WTC11 (cell line): Measurements from ENCODE around the gene LRIG1. TPM values are rescaled to one million over a fixed set of nuclear protein-coding genes. Genes with fewer than 3 reads are reported as not detected.

ENCODE experiments used
- ATAC-seq: fragments of 200-7000 bp; cut with Tn5 transposase; 2 replicates; pipeline ENCODE4 v1.10.0; 2021; ENCODE audit warnings: mild to moderate bottlenecking, moderate library complexity
- CTCF ChIA-PET: fragments of 300-600 bp; sonication (Branson Sonifier 250); formaldehyde crosslinking; loops from one replicate; lab custom pipeline; 2021; ENCODE audit warnings: antibody characterized with exemption; lab: Charles Lee
- POLR2A ChIA-PET: fragments of 350-600 bp; sonication (Branson Sonifier 250); formaldehyde crosslinking; loops from one replicate; lab custom pipeline; 2021; ENCODE audit warnings: antibody characterized with exemption; lab: Charles Lee
- DNase-seq: peaks from one replicate; pipeline ENCODE4 v3.0.0; 2021; ENCODE audit warnings: low spot score
- H3K27ac Mint-ChIP-seq: 2 replicates; pipeline ENCODE4 v1.8.0; 2021; ENCODE audit warnings: mixed read lengths
- H3K27me3 Mint-ChIP-seq: 2 replicates; pipeline ENCODE4 v1.8.0; 2021; ENCODE audit warnings: low read depth, mild to moderate bottlenecking, moderate library complexity, mixed read lengths
- H3K36me3 Mint-ChIP-seq: 2 replicates; pipeline ENCODE4 v1.8.0; 2021; ENCODE audit warnings: mixed read lengths
- H3K4me1 Mint-ChIP-seq: 2 replicates; pipeline ENCODE4 v1.8.0; 2022; ENCODE audit warnings: mixed read lengths
- H3K4me3 Mint-ChIP-seq: 2 replicates; pipeline ENCODE4 v1.8.0; 2021; ENCODE audit warnings: mild to moderate bottlenecking, moderate library complexity, mixed read lengths
- H3K9me3 Mint-ChIP-seq: 2 replicates; pipeline ENCODE4 v1.8.0; 2021; ENCODE audit warnings: mixed read lengths
- CREM ChIP-seq: sonication (generic); formaldehyde crosslinking; IDR thresholded peaks from 2 replicates; pipeline ENCODE4 v1.8.1; 2022; ENCODE audit warnings: mild to moderate bottlenecking, missing genetic modification reagents, moderate library complexity
- CTCF ChIP-seq: fragments of 200-600 bp; IDR thresholded peaks from 2 replicates; pipeline ENCODE4 v1.8.0; 2022; ENCODE audit warnings: antibody characterized with exemption
- ETV6 ChIP-seq: sonication (generic); formaldehyde crosslinking; IDR thresholded peaks from 2 replicates; pipeline ENCODE4 v1.8.1; 2022; ENCODE audit warnings: mild to moderate bottlenecking, missing genetic modification reagents
- FOXJ3 ChIP-seq: sonication (generic); formaldehyde crosslinking; IDR thresholded peaks from 2 replicates; pipeline ENCODE4 v1.9.0; 2021; ENCODE audit warnings: missing genetic modification reagents, mild to moderate bottlenecking, borderline replicate concordance
- JAZF1 ChIP-seq: fragments of 250-450 bp; sonication (Bioruptor Pico); IDR thresholded peaks from 2 replicates; pipeline ENCODE4 v1.9.0; 2021; ENCODE audit warnings: moderate library complexity, mild to moderate bottlenecking, inconsistent platforms
- MYBL2 ChIP-seq: sonication (generic); formaldehyde crosslinking; IDR thresholded peaks from 2 replicates; pipeline ENCODE4 v1.8.1; 2023; ENCODE audit warnings: mild to moderate bottlenecking, moderate library complexity, missing genetic modification reagents
- PRRX2 ChIP-seq: fragments of 250-450 bp; sonication (Bioruptor Pico); IDR thresholded peaks from 2 replicates; pipeline ENCODE4 v1.8.0; 2021; ENCODE audit warnings: mild to moderate bottlenecking
- SMAD4 ChIP-seq: sonication (generic); formaldehyde crosslinking; IDR thresholded peaks from 2 replicates; pipeline ENCODE4 v1.8.0; 2022; ENCODE audit warnings: mild to moderate bottlenecking, missing genetic modification reagents
- TEAD4 ChIP-seq: sonication (generic); formaldehyde crosslinking; IDR thresholded peaks from 2 replicates; pipeline ENCODE4 v1.8.0; 2022; ENCODE audit warnings: mild to moderate bottlenecking, missing genetic modification reagents
- ZMAT4 ChIP-seq: fragments of 250-450 bp; sonication (Bioruptor Pico); IDR thresholded peaks from 2 replicates; pipeline ENCODE4 v1.9.0; 2021; ENCODE audit warnings: mild to moderate bottlenecking
- ZNF423 ChIP-seq: fragments of 250-450 bp; sonication (Bioruptor Pico); IDR thresholded peaks from 2 replicates; pipeline ENCODE4 v2.1.2; 2022; ENCODE audit warnings: mild to moderate bottlenecking, moderate library complexity
- total RNA-seq: library from RNA; stranded (reverse); gene quantifications from 3 replicates; pipeline ENCODE4 v1.2.3, GENCODE V29; 2021
- TF ChIP-seq, protein P1 (sequence below): sonication (generic); formaldehyde crosslinking; IDR thresholded peaks from 2 replicates; pipeline ENCODE4 v1.8.1; 2023; ENCODE audit warnings: mild to moderate bottlenecking, missing genetic modification reagents
- TF ChIP-seq, protein P2 (sequence below): sonication (generic); formaldehyde crosslinking; IDR thresholded peaks from 2 replicates; pipeline ENCODE4 v1.8.1; 2023; ENCODE audit warnings: mild to moderate bottlenecking, missing genetic modification reagents, borderline replicate concordance
- TF ChIP-seq, protein P3 (sequence below): sonication (generic); formaldehyde crosslinking; IDR thresholded peaks from 2 replicates; pipeline ENCODE4 v1.8.0; 2022; ENCODE audit warnings: mild to moderate bottlenecking, missing genetic modification reagents

The LRIG1 gene
- total RNA-seq, 1 experiment from 2014 or later: 105 TPM

DNA sequence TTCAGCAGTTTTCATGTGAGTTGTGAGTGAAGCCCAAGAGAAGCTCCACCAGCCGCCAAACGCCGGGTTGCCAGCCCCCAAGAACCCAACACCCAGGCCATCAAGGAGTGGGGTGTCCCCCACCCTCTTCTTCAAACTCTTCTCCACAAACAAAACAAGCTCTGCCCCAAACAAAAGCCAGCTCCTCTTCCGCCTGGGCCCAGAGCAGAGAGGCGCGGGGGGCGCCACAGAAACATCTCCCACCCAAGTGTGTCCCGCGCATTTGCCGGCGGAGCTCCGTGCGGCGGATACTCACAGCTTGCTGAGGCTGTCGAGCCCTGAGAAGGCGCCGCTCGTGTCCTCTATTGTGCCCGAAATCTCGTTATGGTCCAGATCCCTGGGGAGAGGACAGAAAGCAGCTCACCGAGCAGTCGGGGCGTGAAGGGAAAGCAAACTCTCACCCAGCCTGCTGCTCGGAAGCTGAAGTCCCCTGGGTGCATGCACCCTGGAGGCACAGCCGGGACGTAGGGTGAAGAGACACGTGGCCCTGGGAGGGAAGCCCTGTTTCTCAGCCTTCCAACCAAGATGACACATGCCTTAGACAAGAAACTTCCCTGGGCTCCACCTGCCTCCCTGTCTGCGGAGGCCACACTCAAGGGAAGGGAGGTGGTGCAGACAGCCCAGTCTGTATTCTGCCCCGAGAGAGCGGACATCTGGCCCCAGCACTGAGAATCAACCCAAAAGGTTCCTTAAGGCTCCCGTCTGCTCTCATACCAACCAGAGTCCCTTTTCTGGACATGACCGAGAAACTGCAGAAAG lies 95.7 kb downstream of the LRIG1 start:
- DNase-seq: no peak
- ChIA-PET POLR2A (no interaction called here), CTCF (interaction anchor here (1.3 to 4.6 kb wide), 2 partner anchors 27 to 49 kb away, joined by 3 to 16 read pairs; no protein-coding TSS in a partner anchor)
- H3K36me3 Mint-ChIP-seq: peaks cover 75% of the 10 kb centered on the region
- TF ChIP-seq, protein P1, sequence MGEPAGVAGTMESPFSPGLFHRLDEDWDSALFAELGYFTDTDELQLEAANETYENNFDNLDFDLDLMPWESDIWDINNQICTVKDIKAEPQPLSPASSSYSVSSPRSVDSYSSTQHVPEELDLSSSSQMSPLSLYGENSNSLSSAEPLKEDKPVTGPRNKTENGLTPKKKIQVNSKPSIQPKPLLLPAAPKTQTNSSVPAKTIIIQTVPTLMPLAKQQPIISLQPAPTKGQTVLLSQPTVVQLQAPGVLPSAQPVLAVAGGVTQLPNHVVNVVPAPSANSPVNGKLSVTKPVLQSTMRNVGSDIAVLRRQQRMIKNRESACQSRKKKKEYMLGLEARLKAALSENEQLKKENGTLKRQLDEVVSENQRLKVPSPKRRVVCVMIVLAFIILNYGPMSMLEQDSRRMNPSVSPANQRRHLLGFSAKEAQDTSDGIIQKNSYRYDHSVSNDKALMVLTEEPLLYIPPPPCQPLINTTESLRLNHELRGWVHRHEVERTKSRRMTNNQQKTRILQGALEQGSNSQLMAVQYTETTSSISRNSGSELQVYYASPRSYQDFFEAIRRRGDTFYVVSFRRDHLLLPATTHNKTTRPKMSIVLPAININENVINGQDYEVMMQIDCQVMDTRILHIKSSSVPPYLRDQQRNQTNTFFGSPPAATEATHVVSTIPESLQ (CRISPR knock-in tag): no peak
- no peak for TF ChIP-seq ETV6 (CRISPR knock-in tag)
- TF ChIP-seq CTCF: 0 out of 2 replicates have a peak, but pooled peaks have one; percentile 24
- no peak overlapping the region for H3K4me3 Mint-ChIP-seq
- no peak for ATAC-seq
- peaks cover 51% of the 10 kb centered on the region for H3K4me1 Mint-ChIP-seq
- no peaks in the 10 kb centered on the region for H3K9me3 Mint-ChIP-seq
- H3K27me3 Mint-ChIP-seq: no peaks in the 10 kb centered on the region
- peak overlapping the region; percentile 65; the same call in 1 of the 2 replicates for H3K27ac Mint-ChIP-seq

- no peak for ATAC-seq
- Mint-ChIP-seq H3K9me3 (no peaks in the 10 kb centered on the region), H3K27ac (0 out of 2 replicates have a peak overlapping the region, but pooled peaks have one; percentile 65), H3K36me3 (peaks cover 74% of the 10 kb centered on the region), H3K4me1 (peaks cover 43% of the 10 kb centered on the region), H3K27me3 (no peaks in the 10 kb centered on the region), H3K4me3 (no peak overlapping the region)
- ChIA-PET CTCF (interaction anchor here (1.3 to 4.6 kb wide), 2 partner anchors 26 to 50 kb away, joined by 3 to 16 read pairs; no protein-coding TSS in a partner anchor), POLR2A (no interaction called here)
- TF ChIP-seq ZNF423 (CRISPR knock-in tag) (no peak), CREM (CRISPR knock-in tag) (no peak), PRRX2 (CRISPR knock-in tag) (no peak), ZMAT4 (no peak), TEAD4 (CRISPR knock-in tag) (no peak), SMAD4 (CRISPR knock-in tag) (no peak), JAZF1 (no peak), FOXJ3 (CRISPR knock-in tag) (no peak), MYBL2 (CRISPR knock-in tag) (no peak)
- TF ChIP-seq, protein P2, sequence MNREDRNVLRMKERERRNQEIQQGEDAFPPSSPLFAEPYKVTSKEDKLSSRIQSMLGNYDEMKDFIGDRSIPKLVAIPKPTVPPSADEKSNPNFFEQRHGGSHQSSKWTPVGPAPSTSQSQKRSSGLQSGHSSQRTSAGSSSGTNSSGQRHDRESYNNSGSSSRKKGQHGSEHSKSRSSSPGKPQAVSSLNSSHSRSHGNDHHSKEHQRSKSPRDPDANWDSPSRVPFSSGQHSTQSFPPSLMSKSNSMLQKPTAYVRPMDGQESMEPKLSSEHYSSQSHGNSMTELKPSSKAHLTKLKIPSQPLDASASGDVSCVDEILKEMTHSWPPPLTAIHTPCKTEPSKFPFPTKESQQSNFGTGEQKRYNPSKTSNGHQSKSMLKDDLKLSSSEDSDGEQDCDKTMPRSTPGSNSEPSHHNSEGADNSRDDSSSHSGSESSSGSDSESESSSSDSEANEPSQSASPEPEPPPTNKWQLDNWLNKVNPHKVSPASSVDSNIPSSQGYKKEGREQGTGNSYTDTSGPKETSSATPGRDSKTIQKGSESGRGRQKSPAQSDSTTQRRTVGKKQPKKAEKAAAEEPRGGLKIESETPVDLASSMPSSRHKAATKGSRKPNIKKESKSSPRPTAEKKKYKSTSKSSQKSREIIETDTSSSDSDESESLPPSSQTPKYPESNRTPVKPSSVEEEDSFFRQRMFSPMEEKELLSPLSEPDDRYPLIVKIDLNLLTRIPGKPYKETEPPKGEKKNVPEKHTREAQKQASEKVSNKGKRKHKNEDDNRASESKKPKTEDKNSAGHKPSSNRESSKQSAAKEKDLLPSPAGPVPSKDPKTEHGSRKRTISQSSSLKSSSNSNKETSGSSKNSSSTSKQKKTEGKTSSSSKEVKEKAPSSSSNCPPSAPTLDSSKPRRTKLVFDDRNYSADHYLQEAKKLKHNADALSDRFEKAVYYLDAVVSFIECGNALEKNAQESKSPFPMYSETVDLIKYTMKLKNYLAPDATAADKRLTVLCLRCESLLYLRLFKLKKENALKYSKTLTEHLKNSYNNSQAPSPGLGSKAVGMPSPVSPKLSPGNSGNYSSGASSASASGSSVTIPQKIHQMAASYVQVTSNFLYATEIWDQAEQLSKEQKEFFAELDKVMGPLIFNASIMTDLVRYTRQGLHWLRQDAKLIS (CRISPR knock-in tag): no peak
- TF ChIP-seq, protein P3, sequence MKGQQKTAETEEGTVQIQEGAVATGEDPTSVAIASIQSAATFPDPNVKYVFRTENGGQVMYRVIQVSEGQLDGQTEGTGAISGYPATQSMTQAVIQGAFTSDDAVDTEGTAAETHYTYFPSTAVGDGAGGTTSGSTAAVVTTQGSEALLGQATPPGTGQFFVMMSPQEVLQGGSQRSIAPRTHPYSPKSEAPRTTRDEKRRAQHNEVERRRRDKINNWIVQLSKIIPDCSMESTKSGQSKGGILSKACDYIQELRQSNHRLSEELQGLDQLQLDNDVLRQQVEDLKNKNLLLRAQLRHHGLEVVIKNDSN (CRISPR knock-in tag): no peak
- DNase-seq: no peak
Measured at GRCh38 chr3:66404197-66404596, 96.6 kb downstream of the LRIG1 start.
